Ishikawa (cell line): ENCODE measurements around the gene NSG1.

Experiments used
- CEBPB ChIP-seq: IDR thresholded peaks from 2 replicates; pipeline ENCODE4 v1.6.1; 2012
- CREB1 ChIP-seq: IDR thresholded peaks from 2 replicates; pipeline ENCODE4 v1.6.1; 2012; ENCODE audit warnings: low read depth
- EGR1 ChIP-seq: IDR thresholded peaks from 2 replicates; pipeline ENCODE4 v1.6.1; 2012
- EP300 ChIP-seq: IDR thresholded peaks from 2 replicates; pipeline ENCODE4 v1.6.1; 2012; ENCODE audit warnings: borderline replicate concordance
- FOXM1 ChIP-seq: IDR thresholded peaks from 2 replicates; pipeline ENCODE4 v1.6.1; 2012; ENCODE audit warnings: low read depth, borderline replicate concordance
- MAX ChIP-seq: IDR thresholded peaks from 2 replicates; pipeline ENCODE4 v1.6.1; 2012
- NFIC ChIP-seq: IDR thresholded peaks from 2 replicates; pipeline ENCODE4 v1.6.1; 2012
- RAD21 ChIP-seq: IDR thresholded peaks from 2 replicates; pipeline ENCODE4 v1.6.1; 2012; ENCODE audit warnings: low read depth
- REST ChIP-seq: IDR thresholded peaks from 2 replicates; pipeline ENCODE4 v1.6.1; 2012; ENCODE audit warnings: low read depth, mild to moderate bottlenecking
- TAF1 ChIP-seq: IDR thresholded peaks from 2 replicates; pipeline ENCODE4 v1.6.1; 2012; ENCODE audit warnings: low read depth, mild to moderate bottlenecking
- TCF12 ChIP-seq: IDR thresholded peaks from 2 replicates; pipeline ENCODE4 v1.6.1; 2012; ENCODE audit warnings: low read depth
- TEAD4 ChIP-seq: IDR thresholded peaks from 2 replicates; pipeline ENCODE4 v1.6.1; 2012
- USF1 ChIP-seq: IDR thresholded peaks from 2 replicates; pipeline ENCODE4 v1.6.1; 2012
- YY1 ChIP-seq: IDR thresholded peaks from 2 replicates; pipeline ENCODE4 v1.6.1; 2012; ENCODE audit warnings: low read depth
- ZBTB7A ChIP-seq: IDR thresholded peaks from 2 replicates; pipeline ENCODE4 v1.6.1; 2012; ENCODE audit warnings: low read depth

NSG1 gene

GRCh38 chr4:4390515-4391240, 3.8 kb downstream of the NSG1 start:
- TF ChIP-seq NFIC (no peak), EGR1 (no peak), FOXM1 (no peak), TCF12 (no peak), ZBTB7A (no peak), USF1 (no peak), EP300 (no peak), REST (no peak), CREB1 (no peak), RAD21 (no peak), MAX (no peak), YY1 (no peak), TEAD4 (no peak)

- no peak for TF ChIP-seq EP300
- TF ChIP-seq REST, result no peak
- TF ChIP-seq NFIC, result no peak
- no peak for TF ChIP-seq TAF1
- no peak for TF ChIP-seq ZBTB7A
- no peak for TF ChIP-seq FOXM1
- no peak for TF ChIP-seq YY1
- no peak for TF ChIP-seq RAD21
- TF ChIP-seq USF1, result no peak
- no peak for TF ChIP-seq MAX
- TF ChIP-seq TEAD4, result no peak
- TF ChIP-seq TCF12, result no peak
- TF ChIP-seq EGR1, result no peak
Measured at GRCh38 chr4:4391866-4392265, 5.0 kb downstream of the NSG1 start.

- TF ChIP-seq TCF12 (no peak), MAX (no peak), EP300 (no peak), ZBTB7A (no peak), FOXM1 (no peak), EGR1 (no peak), YY1 (no peak), TEAD4 (no peak), CREB1 (no peak), NFIC (no peak), CEBPB (no peak), REST (no peak), TAF1 (no peak), RAD21 (no peak), USF1 (no peak)
Measured at GRCh38 chr4:4392501-4393183, 5.7 kb downstream of the NSG1 start.
